ENCODE results near the gene FBLN2.

Gene FBLN2

DNA sequence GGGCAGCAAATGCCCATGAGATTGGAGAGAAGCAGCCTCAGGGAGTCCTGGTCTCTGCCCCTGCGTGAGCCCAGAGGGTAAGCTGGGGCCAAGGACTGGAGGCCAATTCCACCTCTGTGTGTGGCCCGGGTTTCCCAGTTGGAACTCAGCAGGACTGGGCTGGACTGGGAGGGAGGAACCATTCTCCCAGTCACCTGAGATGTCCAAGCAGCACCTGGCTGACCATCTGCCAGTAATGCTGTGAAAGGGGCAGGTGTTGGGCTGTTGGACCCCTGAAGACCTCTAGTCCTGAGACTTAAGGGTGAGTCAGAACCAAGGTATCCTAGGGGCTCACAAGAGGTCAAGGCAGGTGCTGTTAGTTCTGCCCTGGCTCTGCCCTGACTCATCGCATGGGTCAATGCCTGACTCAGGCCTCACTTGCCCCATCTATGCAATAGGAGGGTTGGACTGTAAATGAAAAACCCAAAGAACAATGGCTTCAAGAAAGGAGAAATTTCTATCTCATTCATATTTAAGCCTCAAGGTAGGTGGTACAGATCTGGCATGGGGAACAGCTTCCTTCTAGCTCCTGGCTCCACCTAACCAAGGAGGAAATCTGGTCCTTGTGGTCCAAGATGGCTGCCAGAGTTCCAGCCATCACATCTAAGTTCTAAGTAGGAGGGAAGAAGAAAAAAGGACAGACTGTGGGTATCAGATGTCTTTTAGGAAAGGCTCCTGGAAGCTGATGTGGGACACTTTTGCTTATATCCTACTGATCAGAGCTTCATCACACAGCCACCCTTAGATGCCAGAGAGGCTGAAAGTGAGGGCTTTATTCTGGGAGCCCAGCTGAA is 111.3 kb downstream of the FBLN2 start:
- TF ChIP-seq, protein P1, sequence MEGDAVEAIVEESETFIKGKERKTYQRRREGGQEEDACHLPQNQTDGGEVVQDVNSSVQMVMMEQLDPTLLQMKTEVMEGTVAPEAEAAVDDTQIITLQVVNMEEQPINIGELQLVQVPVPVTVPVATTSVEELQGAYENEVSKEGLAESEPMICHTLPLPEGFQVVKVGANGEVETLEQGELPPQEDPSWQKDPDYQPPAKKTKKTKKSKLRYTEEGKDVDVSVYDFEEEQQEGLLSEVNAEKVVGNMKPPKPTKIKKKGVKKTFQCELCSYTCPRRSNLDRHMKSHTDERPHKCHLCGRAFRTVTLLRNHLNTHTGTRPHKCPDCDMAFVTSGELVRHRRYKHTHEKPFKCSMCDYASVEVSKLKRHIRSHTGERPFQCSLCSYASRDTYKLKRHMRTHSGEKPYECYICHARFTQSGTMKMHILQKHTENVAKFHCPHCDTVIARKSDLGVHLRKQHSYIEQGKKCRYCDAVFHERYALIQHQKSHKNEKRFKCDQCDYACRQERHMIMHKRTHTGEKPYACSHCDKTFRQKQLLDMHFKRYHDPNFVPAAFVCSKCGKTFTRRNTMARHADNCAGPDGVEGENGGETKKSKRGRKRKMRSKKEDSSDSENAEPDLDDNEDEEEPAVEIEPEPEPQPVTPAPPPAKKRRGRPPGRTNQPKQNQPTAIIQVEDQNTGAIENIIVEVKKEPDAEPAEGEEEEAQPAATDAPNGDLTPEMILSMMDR (conservative IDR thresholded peaks at IDR 0.05): no peak

DNA sequence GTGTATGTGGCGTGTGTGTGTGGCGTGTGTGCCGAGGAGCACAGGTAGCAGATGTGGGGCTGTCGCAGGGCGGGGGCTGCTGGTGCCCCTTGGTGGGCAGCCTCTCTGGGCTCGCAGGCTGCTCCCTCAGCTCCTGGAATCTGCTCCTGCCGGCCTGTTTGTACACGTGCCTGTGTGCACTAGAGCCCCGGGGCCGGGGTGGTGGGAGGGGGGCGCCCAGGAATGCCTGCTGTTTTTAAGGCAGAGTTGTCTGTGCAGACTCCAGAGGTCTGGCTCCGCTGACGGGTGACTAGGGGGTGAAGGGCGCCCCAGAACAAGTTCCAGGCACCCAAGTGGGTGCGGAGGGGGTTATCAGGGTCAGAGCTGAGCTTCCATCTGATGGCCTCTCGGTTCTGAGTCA is 112.2 kb downstream of the FBLN2 start:
- TF ChIP-seq, protein P1 (conservative IDR thresholded peaks at IDR 0.05): no peak
- no peak overlapping the region for H3K27ac ChIP-seq

More for the DNA sequence above, 111.3 kb downstream of the FBLN2 start:
- H3K27ac ChIP-seq: no peak overlapping the region

DNA sequence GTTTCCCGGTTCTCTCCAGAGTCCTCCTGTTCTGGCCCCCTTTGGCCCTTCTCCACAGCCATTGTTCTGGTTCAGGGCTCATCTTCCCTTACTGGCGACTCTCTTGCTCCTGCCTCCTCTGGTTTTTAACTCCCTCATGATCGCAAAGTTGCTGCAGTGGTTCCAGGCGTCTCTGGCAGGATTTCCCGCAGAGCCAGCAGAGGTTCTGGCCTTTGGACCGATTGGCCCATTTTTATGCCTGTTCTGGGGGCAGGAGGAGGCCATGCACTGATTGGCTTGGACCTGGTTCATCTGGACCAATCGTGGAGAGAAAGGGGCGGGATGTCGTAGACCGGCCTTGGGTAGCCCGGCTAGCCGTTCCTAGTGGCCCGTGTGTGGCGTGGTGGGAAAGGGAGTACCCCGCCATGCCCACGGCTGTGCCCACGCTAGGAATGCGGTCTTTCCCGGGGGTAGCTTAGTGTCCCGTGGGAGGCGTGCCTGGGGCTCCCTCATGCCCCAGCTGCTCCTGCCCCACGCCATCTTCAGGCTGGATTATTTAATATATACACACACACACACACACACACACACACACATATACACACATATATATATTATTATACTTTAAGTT is 113.4 kb downstream of the FBLN2 start:
- TF ChIP-seq, protein P1 (conservative IDR thresholded peaks at IDR 0.05): no peak
- H3K27ac ChIP-seq: no peak overlapping the region

DNA sequence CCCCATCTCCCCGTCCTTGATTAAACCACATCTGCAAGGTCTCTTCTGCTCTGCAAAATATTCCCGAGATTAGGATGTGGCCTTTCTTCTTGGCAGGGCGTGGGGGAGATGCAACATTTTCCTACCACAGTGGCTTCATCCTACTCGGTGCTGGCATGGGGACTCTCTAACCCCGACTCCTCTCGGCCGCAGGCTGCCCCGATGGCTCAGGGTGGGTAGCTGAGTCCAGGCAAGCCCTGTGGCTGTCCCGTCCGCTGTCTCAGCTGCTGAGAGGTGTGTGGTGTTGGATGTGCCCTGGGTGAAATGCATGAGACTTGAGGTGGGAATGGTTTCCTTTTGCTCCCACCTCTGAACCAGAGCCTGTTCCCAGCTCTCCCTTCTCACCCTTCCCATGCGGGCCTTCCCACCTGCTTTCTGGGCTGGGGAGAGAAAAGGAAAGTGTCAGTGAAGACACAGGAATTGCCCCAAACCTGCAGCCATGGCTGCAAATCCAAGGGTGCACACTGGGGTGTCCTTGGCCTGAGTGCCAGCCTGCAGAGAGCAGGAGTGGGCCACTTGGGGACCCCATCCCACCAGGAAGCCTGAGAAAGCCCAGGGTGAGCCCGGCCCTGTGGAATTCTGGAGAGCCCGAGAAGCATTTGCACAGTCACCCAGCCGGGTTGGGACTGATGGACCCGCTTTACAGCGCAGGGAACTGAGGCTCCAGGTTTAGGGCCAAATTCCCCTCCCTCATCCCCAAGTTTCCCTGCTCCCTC is 115.0 kb downstream of the FBLN2 start:
- H3K27ac ChIP-seq: no peak overlapping the region

DNA sequence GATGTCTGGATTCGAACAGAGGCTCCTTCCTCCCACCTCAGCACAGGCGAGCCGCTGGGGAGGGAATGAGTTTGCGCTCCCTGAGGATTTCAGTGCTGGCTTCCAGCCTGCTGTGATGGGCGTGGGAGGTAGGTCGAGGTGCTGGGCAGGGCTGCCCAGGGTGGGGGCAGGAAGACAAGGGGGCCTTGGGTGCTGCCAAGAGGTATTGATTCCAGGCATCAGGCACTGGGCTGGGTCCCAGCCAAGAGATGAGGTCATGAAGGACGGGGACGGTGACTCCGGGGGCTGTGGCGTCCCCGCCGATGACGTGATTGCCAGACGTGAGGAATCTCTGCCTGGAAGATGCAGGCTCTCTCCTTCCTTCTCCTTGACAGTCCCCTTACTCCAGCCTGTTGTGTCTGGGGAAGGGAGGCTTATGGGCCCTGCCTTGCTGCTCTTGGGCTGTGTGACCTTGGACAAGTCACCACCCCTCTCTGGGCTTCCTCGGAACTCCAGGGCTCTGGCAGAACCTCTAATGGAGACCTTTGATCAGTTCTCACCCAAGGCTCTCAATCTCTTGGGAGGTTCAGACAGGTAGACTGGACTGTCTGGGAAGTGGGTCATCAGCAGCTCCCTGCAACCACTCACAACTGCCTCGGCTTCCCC is 116.8 kb downstream of the FBLN2 start:
- no peak overlapping the region for H3K27ac ChIP-seq
- TF ChIP-seq, protein P1 (conservative IDR thresholded peaks at IDR 0.05): no peak

More for the DNA sequence above, 115.0 kb downstream of the FBLN2 start:
- TF ChIP-seq, protein P1 (conservative IDR thresholded peaks at IDR 0.05): no peak

DNA sequence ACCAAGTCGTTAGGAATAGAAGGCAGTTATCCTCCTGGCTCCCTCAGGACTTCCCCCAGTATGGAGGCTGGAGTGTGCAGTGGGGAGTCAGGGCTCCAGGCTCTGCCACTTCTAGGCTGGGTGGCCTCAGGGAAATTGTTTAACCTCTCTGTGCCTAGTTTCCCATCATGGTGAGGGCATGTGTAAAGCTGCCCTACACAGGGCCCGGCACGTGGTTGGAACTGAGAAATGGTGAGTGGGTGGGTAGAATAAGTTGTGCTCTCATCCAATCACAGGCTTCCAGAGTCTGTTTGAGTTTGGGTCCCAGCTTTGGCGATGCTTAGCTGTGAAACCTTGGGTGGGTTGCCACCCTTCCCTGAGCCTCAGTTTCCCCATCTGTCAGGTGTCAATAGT is 117.3 kb downstream of the FBLN2 start:
- no peak overlapping the region for H3K27ac ChIP-seq
- TF ChIP-seq, protein P1 (conservative IDR thresholded peaks at IDR 0.05): no peak

All from VCaP (cell line).